WERI-Rb-1 (cell line): ENCODE data around the gene SHB.

ENCODE experiments used
- DNase-seq: peaks from one replicate; pipeline ENCODE4 v3.0.0-alpha.2; 2020
- H3K27ac ChIP-seq: fragments of 250-450 bp; sonication (Bioruptor Pico); 2 replicates; pipeline ENCODE4 v1.5.1; 2020; ENCODE audit warnings: mild to moderate bottlenecking, moderate library complexity
- H3K27me3 ChIP-seq: fragments of 250-450 bp; sonication (Bioruptor Pico); 2 replicates; pipeline ENCODE4 v1.5.1; 2021; ENCODE audit warnings: mild to moderate bottlenecking, low read depth, moderate library complexity; ENCODE audit not compliant: insufficient read depth, severe bottlenecking
- H3K36me3 ChIP-seq: fragments of 250-450 bp; sonication (Bioruptor Pico); 2 replicates; pipeline ENCODE4 v1.5.1; 2020; ENCODE audit warnings: mild to moderate bottlenecking, moderate library complexity
- H3K4me3 ChIP-seq: 2 replicates; pipeline ENCODE4 v1.5.1; 2011; ENCODE audit warnings: low read depth, mild to moderate bottlenecking, control low read depth, low read length
- H3K9me3 ChIP-seq: fragments of 250-450 bp; sonication (Bioruptor Pico); 2 replicates; pipeline ENCODE4 v1.5.1; 2021; ENCODE audit warnings: mild to moderate bottlenecking, moderate library complexity; ENCODE audit not compliant: severe bottlenecking
- TF ChIP-seq, protein P1 (sequence below): IDR thresholded peaks from 2 replicates; pipeline ENCODE4 v1.5.1; 2011; ENCODE audit warnings: low read depth, mild to moderate bottlenecking, control low read depth, inconsistent platforms, low read length

Gene SHB

DNA sequence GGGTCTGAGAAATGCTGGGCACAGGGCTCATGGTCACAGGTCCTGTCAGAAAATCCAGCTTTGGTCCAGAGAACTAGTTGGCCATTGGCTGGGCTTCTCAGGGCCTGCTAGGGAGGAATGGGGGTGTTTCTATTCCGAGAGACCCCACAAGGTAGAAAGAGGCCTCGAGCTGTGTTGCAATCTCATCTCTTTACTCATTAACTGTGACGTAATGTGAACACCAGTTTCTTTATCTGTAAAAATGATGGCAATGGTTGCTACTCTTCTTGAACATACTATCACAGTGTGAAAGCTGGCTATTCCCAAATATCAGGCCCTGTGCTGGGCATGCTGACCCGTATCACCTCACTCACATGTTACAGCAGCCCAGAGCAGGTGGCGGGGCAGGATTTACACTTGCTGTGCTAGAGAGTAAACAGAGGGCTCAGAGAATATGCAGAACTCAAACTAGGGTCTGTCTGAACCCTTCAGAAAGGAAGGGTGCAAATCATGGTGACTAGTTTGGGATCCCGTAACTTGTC is 129.4 kb downstream of the SHB start:
- Histone ChIP-seq H3K36me3 (peaks cover 58% of the 10 kb centered on the region), H3K9me3 (no peaks in the 10 kb centered on the region), H3K4me3 (no peak overlapping the region), H3K27me3 (no peaks in the 10 kb centered on the region), H3K27ac (no peak overlapping the region)
- no peak for DNase-seq
- TF ChIP-seq, protein P1, sequence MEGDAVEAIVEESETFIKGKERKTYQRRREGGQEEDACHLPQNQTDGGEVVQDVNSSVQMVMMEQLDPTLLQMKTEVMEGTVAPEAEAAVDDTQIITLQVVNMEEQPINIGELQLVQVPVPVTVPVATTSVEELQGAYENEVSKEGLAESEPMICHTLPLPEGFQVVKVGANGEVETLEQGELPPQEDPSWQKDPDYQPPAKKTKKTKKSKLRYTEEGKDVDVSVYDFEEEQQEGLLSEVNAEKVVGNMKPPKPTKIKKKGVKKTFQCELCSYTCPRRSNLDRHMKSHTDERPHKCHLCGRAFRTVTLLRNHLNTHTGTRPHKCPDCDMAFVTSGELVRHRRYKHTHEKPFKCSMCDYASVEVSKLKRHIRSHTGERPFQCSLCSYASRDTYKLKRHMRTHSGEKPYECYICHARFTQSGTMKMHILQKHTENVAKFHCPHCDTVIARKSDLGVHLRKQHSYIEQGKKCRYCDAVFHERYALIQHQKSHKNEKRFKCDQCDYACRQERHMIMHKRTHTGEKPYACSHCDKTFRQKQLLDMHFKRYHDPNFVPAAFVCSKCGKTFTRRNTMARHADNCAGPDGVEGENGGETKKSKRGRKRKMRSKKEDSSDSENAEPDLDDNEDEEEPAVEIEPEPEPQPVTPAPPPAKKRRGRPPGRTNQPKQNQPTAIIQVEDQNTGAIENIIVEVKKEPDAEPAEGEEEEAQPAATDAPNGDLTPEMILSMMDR: no peak

DNA sequence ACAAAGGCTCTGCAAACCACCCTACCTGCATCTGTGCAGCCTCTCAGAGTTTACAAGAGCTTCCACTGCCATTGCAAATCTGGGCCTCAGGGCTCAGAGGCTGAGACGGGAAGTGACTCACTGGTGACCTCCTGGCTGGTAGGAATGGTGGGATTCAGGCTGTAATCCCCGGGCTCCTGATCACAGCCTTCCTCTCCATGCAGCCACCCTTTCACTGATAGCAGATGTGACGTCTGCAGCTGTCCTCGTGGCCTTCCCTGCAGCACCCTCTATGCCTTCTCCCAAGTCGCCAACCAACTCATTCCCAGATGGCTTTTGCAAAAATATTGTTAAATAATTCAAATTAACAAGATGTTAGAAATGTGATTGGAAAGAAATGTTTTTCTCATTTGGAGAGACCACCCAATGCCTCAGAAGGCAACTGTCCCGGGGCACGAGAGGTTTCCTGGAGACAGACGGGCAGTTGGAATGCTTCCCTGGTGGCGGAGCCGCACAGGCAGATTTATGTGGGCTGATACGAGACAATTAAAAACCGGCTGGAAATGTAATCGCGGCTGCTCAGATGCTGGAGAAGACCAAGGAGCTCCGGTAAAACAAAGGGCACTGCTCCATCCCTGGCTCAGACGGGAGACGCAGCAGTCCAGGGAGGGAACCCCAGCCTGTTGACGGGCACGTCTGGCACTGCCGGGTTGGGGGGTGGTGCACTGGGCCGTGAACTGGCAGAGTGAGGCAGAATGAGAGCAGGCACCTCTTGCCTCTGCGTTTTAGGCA is 130.7 kb downstream of the SHB start:
- Histone ChIP-seq H3K4me3 (no peak overlapping the region), H3K27me3 (no peaks in the 10 kb centered on the region), H3K9me3 (no peaks in the 10 kb centered on the region), H3K36me3 (peaks cover 62% of the 10 kb centered on the region), H3K27ac (peak overlapping the region; percentile 46)
- peak; percentile 54 for DNase-seq
- TF ChIP-seq, protein P1: no peak

DNA sequence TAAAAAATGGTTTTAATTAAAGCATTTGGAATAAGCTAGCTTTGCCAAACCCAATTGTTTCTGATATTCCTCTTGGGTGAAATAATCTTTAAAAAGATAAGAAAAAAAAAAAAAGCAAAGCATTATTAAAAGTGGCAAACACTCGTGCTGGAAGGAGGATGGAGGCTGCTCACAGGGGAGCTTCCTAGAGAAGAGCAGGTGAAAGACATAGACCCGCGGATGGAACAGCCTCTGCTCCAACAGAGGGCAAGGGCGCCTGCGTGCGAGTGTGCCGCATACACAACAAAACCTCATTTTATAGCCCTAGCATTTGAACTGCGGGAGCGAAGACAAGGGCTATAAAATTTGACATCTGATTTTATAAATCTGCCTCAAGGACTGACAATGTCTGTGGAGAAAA is 131.7 kb downstream of the SHB start:
- Histone ChIP-seq H3K9me3 (no peaks in the 10 kb centered on the region), H3K4me3 (no peak overlapping the region), H3K27me3 (no peaks in the 10 kb centered on the region), H3K27ac (no peak overlapping the region), H3K36me3 (peaks cover 63% of the 10 kb centered on the region)
- DNase-seq: no peak
- TF ChIP-seq, protein P1: no peak

DNA sequence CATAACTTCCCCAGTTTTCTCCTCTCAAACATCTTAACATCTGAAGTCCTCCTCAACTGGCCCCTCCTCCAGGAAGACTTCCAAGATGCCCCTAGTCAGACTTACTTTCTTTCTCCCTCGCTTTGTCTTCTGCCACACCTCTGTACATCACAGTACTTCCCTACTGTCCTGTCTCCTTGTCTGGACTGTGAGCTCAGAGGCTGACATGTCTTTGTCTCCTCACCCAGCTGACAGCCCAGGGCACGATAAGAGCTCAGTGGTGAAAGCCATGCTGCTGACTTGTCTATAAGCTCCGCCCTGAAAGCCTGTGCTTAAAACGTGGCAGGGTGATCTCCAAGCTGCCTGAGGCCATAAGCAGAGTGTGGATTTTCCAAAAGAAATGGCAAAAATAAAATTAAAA is 132.1 kb downstream of the SHB start:
- peaks cover 61% of the 10 kb centered on the region for H3K36me3 ChIP-seq
- H3K4me3 ChIP-seq: no peak overlapping the region
- TF ChIP-seq, protein P1: no peak
- DNase-seq: peak; percentile 44
- no peaks in the 10 kb centered on the region for H3K27me3 ChIP-seq
- H3K27ac ChIP-seq: no peak overlapping the region
- no peaks in the 10 kb centered on the region for H3K9me3 ChIP-seq

DNA sequence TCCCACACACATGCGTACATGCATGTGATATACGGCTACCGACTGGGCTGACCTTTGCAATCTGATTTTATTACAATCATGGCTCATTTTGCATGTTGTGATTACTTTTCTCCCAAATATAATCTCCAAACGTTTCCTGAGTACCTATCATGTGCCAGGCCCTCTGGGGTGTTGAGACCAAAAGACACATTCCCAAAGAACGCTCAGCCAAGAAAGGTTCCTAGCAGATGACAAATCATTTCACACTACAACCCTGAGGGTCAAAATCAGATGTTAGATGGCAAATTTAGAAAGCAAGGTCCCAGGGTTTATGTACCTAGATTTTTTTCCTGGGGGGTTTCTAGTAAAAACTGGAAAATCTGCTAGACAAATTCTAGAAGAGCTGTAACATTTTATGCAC is 132.7 kb downstream of the SHB start:
- H3K36me3 ChIP-seq: peaks cover 59% of the 10 kb centered on the region
- no peak for DNase-seq
- TF ChIP-seq, protein P1: no peak
- no peaks in the 10 kb centered on the region for H3K9me3 ChIP-seq
- no peaks in the 10 kb centered on the region for H3K27me3 ChIP-seq
- no peak overlapping the region for H3K27ac ChIP-seq
- no peak overlapping the region for H3K4me3 ChIP-seq

DNA sequence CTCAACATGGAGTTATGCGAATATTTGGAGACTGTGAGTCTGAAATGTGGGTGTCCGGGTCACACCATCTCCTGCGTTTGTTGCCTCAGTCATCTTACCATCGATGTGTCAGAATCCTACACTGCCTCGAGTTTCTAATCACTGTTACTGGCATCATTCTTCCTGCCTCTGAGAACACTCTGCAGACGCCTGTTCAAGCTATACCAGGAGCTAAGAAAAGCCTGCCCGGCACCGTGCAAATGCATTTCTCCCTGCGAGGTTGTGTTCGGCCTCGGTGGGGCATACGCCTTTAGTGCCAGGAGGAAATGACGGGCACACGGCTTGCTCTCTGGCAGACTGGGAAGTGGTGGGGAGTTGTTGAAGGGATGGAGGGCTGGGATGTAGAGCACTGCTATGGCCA is 133.9 kb downstream of the SHB start:
- TF ChIP-seq, protein P1: no peak
- DNase-seq: no peak
- Histone ChIP-seq H3K27ac (no peak overlapping the region), H3K36me3 (peaks cover 51% of the 10 kb centered on the region), H3K9me3 (no peaks in the 10 kb centered on the region), H3K27me3 (no peaks in the 10 kb centered on the region), H3K4me3 (no peak overlapping the region)
